WTC11 (cell line): Measurements from ENCODE around the gene TPM4. TPM values are rescaled to one million over a fixed set of nuclear protein-coding genes. Genes with fewer than 3 reads are reported as not detected.

Experiments
- ATAC-seq: fragments of 200-7000 bp; cut with Tn5 transposase; 2 replicates; pipeline ENCODE4 v1.10.0; 2021; ENCODE audit warnings: mild to moderate bottlenecking, moderate library complexity
- CTCF ChIA-PET: fragments of 300-600 bp; sonication (Branson Sonifier 250); formaldehyde crosslinking; loops from one replicate; lab custom pipeline; 2021; ENCODE audit warnings: antibody characterized with exemption; lab: Charles Lee
- POLR2A ChIA-PET: fragments of 350-600 bp; sonication (Branson Sonifier 250); formaldehyde crosslinking; loops from one replicate; lab custom pipeline; 2021; ENCODE audit warnings: antibody characterized with exemption; lab: Charles Lee
- DNase-seq: peaks from one replicate; pipeline ENCODE4 v3.0.0; 2021; ENCODE audit warnings: low spot score
- H3K27ac Mint-ChIP-seq: 2 replicates; pipeline ENCODE4 v1.8.0; 2021; ENCODE audit warnings: mixed read lengths
- H3K27me3 Mint-ChIP-seq: 2 replicates; pipeline ENCODE4 v1.8.0; 2021; ENCODE audit warnings: low read depth, mild to moderate bottlenecking, moderate library complexity, mixed read lengths
- H3K36me3 Mint-ChIP-seq: 2 replicates; pipeline ENCODE4 v1.8.0; 2021; ENCODE audit warnings: mixed read lengths
- H3K4me1 Mint-ChIP-seq: 2 replicates; pipeline ENCODE4 v1.8.0; 2022; ENCODE audit warnings: mixed read lengths
- H3K4me3 Mint-ChIP-seq: 2 replicates; pipeline ENCODE4 v1.8.0; 2021; ENCODE audit warnings: mild to moderate bottlenecking, moderate library complexity, mixed read lengths
- H3K9me3 Mint-ChIP-seq: 2 replicates; pipeline ENCODE4 v1.8.0; 2021; ENCODE audit warnings: mixed read lengths
- AFF4 ChIP-seq: sonication (generic); formaldehyde crosslinking; IDR thresholded peaks from 2 replicates; pipeline ENCODE4 v1.8.1; 2023; ENCODE audit warnings: mild to moderate bottlenecking, missing genetic modification reagents, borderline replicate concordance
- ARID4B ChIP-seq: sonication (generic); formaldehyde crosslinking; IDR thresholded peaks from 2 replicates; pipeline ENCODE4 v1.8.0; 2023; ENCODE audit warnings: missing genetic modification reagents, mild to moderate bottlenecking, borderline replicate concordance
- ATF1 ChIP-seq: sonication (generic); formaldehyde crosslinking; IDR thresholded peaks from 2 replicates; pipeline ENCODE4 v1.8.1; 2023; ENCODE audit warnings: mild to moderate bottlenecking, moderate library complexity, missing genetic modification reagents
- CREM ChIP-seq: sonication (generic); formaldehyde crosslinking; IDR thresholded peaks from 2 replicates; pipeline ENCODE4 v1.8.1; 2022; ENCODE audit warnings: mild to moderate bottlenecking, missing genetic modification reagents, moderate library complexity
- E2F4 ChIP-seq: sonication (generic); formaldehyde crosslinking; IDR thresholded peaks from 2 replicates; pipeline ENCODE4 v1.8.1; 2022; ENCODE audit warnings: low read depth, mild to moderate bottlenecking, moderate library complexity, missing genetic modification reagents, borderline replicate concordance
- MLX ChIP-seq: sonication (generic); formaldehyde crosslinking; IDR thresholded peaks from 2 replicates; pipeline ENCODE4 v1.8.1; 2023; ENCODE audit warnings: mild to moderate bottlenecking, missing genetic modification reagents, moderate library complexity
- NR2C2 ChIP-seq: sonication (generic); formaldehyde crosslinking; IDR thresholded peaks from 2 replicates; pipeline ENCODE4 v1.8.0; 2022; ENCODE audit warnings: mild to moderate bottlenecking, missing genetic modification reagents
- NR3C1 ChIP-seq: sonication (generic); formaldehyde crosslinking; conservative IDR thresholded peaks from 2 replicates; pipeline ENCODE4 v1.8.1; 2023; ENCODE audit warnings: low read depth, mild to moderate bottlenecking, missing genetic modification reagents
- PRDM15 ChIP-seq: sonication (generic); formaldehyde crosslinking; IDR thresholded peaks from 2 replicates; pipeline ENCODE4 v1.8.0; 2022; ENCODE audit warnings: missing genetic modification reagents
- SOX15 ChIP-seq: fragments of 250-450 bp; sonication (Bioruptor Pico); IDR thresholded peaks from 2 replicates; pipeline ENCODE4 v1.9.0; 2021; ENCODE audit warnings: mild to moderate bottlenecking
- ZBTB43 ChIP-seq: sonication (generic); formaldehyde crosslinking; IDR thresholded peaks from 2 replicates; pipeline ENCODE4 v1.8.1; 2023; ENCODE audit warnings: mild to moderate bottlenecking, missing genetic modification reagents
- ZSCAN18 ChIP-seq: fragments of 250-450 bp; sonication (Bioruptor Pico); IDR thresholded peaks from 2 replicates; pipeline ENCODE4 v2.1.2; 2022; ENCODE audit warnings: mild to moderate bottlenecking, moderate library complexity
- total RNA-seq: library from RNA; stranded (reverse); gene quantifications from 3 replicates; pipeline ENCODE4 v1.2.3, GENCODE V29; 2021

TPM4 gene
- total RNA-seq, 1 experiment from 2014 or later: 302 TPM

GRCh38 chr19:16111160-16111908, 35.0 kb downstream of the TPM4 start, which contains the start of gene RAB8A (continued):
- TF ChIP-seq NR3C1 (CRISPR knock-in tag) (no peak), NR2C2 (CRISPR knock-in tag) (no peak), ATF1 (CRISPR knock-in tag) (no peak), E2F4 (CRISPR knock-in tag) (peak; percentile 88; the same call in 1 of the 2 replicates)
- TF ChIP-seq, all 79 proteins: peak for 16

GRCh38 chr19:16111909-16112752, 35.8 kb downstream of the TPM4 start:
- no peaks in the 10 kb centered on the region for H3K9me3 Mint-ChIP-seq
- peaks cover 2% of the 10 kb centered on the region; the same call in 1 of the 2 replicates for H3K27me3 Mint-ChIP-seq
- ChIA-PET POLR2A (interaction anchor here (0.7 to 2.1 kb wide), 3 partner anchors 29 to 70 kb away, joined by 3 to 17 read pairs (median 3); partner anchors contain the start of gene TPM4), CTCF (interaction anchor here (1.0 to 3.1 kb wide), 11 partner anchors 12 to 693 kb away, joined by 3 to 22 read pairs (median 8); partner anchors contain the start of genes AKAP8L and FAM32A)
- H3K4me3 Mint-ChIP-seq: peak overlapping the region; percentile 96
- H3K36me3 Mint-ChIP-seq: peaks cover 5% of the 10 kb centered on the region; the same call in 1 of the 2 replicates
- peaks cover 12% of the 10 kb centered on the region for H3K4me1 Mint-ChIP-seq
- ATAC-seq: no peak
- no peak for DNase-seq
- H3K27ac Mint-ChIP-seq: peak overlapping the region; percentile 96
- TF ChIP-seq ARID4B (CRISPR knock-in tag) (no peak), ZSCAN18 (CRISPR knock-in tag) (no peak), ZBTB43 (CRISPR knock-in tag) (no peak), SOX15 (CRISPR knock-in tag) (no peak), MLX (no peak), CREM (CRISPR knock-in tag) (0 out of 2 replicates have a peak, but pooled peaks have one; percentile 4), AFF4 (CRISPR knock-in tag) (no peak), PRDM15 (CRISPR knock-in tag) (no peak)
